SK-N-MC (cell line): Measurements from ENCODE around the gene ARL6IP6.
"Not testable (repeated sequence)": the region's sequence is repeated elsewhere in the genome, so short reads cannot be mapped to it uniquely, and the experiment has no call there.

ENCODE experiments used
- DNase-seq: peaks from one replicate; pipeline ENCODE4 v3.0.0-alpha.2; 2011; ENCODE audit warnings: low read depth, low spot score
- H3K27ac ChIP-seq: fragments of 200-600 bp; sonication (generic); 2 replicates; pipeline ENCODE4 v1.5.1; 2016; ENCODE audit warnings: mixed run types
- H3K36me3 ChIP-seq: fragments of 200-600 bp; sonication (generic); 2 replicates; pipeline ENCODE4 v1.6.1; 2017; ENCODE audit warnings: antibody characterized with exemption, low read length, mixed read lengths; ENCODE audit not compliant: insufficient read depth
- H3K4me3 ChIP-seq: fragments of 200-600 bp; sonication (generic); 2 replicates; pipeline ENCODE4 v1.5.1; 2016
- H3K9ac ChIP-seq: fragments of 200-600 bp; sonication (generic); 2 replicates; pipeline ENCODE4 v1.8.0; 2017; ENCODE audit warnings: mixed run types, mixed read lengths; ENCODE audit not compliant: insufficient read length
- H3K9me3 ChIP-seq: fragments of 200-600 bp; sonication (generic); 2 replicates; pipeline ENCODE4 v1.6.1; 2017; ENCODE audit warnings: low read depth, mild to moderate bottlenecking, antibody characterized with exemption, low read length, moderate library complexity, mixed read lengths
- EZH2 ChIP-seq: fragments of 200-600 bp; sonication (generic); IDR thresholded peaks from one replicate; pipeline ENCODE4 v1.6.1; 2017; ENCODE audit warnings: antibody characterized with exemption
- FOXP2 ChIP-seq: optimal IDR thresholded peaks from 2 replicates; pipeline ENCODE3; 2011; ENCODE audit warnings: mild to moderate bottlenecking, moderate library complexity; ENCODE audit not compliant: insufficient read depth; ENCODE audit errors: extremely low read length, control extremely low read depth
- POLR2AphosphoS5 ChIP-seq: IDR thresholded peaks from 2 replicates; pipeline ENCODE4 v1.6.1; 2012; ENCODE audit warnings: mild to moderate bottlenecking, low read depth, low read length, borderline replicate concordance

ARL6IP6 gene

GRCh38 chr2:152738438-152738837 lies 20.0 kb downstream of the ARL6IP6 start:
- no peak for DNase-seq
- no peak overlapping the region for H3K27ac ChIP-seq
- TF ChIP-seq POLR2AphosphoS5 (no peak), FOXP2 (no peak), EZH2 (no peak)
- H3K9ac ChIP-seq: no peak overlapping the region
- H3K36me3 ChIP-seq: peaks cover 60% of the 10 kb centered on the region
- H3K4me3 ChIP-seq: no peak overlapping the region
- no peaks in the 10 kb centered on the region for H3K9me3 ChIP-seq

- H3K9me3 ChIP-seq, H3K9ac ChIP-seq, H3K4me3 ChIP-seq, H3K27ac ChIP-seq, DNase-seq: not testable (repeated sequence)
- peaks cover 71% of the 10 kb centered on the region for H3K36me3 ChIP-seq
These were observed 21.3 kb downstream of the ARL6IP6 start for GRCh38 chr2:152739705-152740104.

- H3K36me3 ChIP-seq: peaks cover 72% of the 10 kb centered on the region
- H3K9ac ChIP-seq: no peak overlapping the region
- TF ChIP-seq EZH2 (no peak), POLR2AphosphoS5 (no peak), FOXP2 (no peak)
- DNase-seq: peak; percentile 51
- H3K4me3 ChIP-seq: no peak overlapping the region
- no peak overlapping the region for H3K27ac ChIP-seq
- H3K9me3 ChIP-seq: no peaks in the 10 kb centered on the region
These were observed 22.4 kb downstream of the ARL6IP6 start for GRCh38 chr2:152740743-152741328.

- Histone ChIP-seq H3K4me3 (no peak overlapping the region), H3K9me3 (no peaks in the 10 kb centered on the region), H3K9ac (no peak overlapping the region), H3K27ac (no peak overlapping the region), H3K36me3 (peaks cover 61% of the 10 kb centered on the region)
- no peak for DNase-seq
- no peak for TF ChIP-seq EZH2
- TF ChIP-seq FOXP2: no peak
- no peak for TF ChIP-seq POLR2AphosphoS5
These were observed 24.6 kb downstream of the ARL6IP6 start for GRCh38 chr2:152743002-152743401.

- not testable (repeated sequence) for H3K9ac ChIP-seq, DNase-seq, H3K4me3 ChIP-seq, H3K9me3 ChIP-seq, H3K27ac ChIP-seq
- peaks cover 62% of the 10 kb centered on the region for H3K36me3 ChIP-seq
These were observed 29.3 kb downstream of the ARL6IP6 start for GRCh38 chr2:152747751-152748150.

GRCh38 chr2:152755029-152755428 lies 36.6 kb downstream of the ARL6IP6 start:
- TF ChIP-seq POLR2AphosphoS5 (no peak), FOXP2 (no peak), EZH2 (no peak)

GRCh38 chr2:152759290-152760072 lies 41.1 kb downstream of the ARL6IP6 start:
- no peak for TF ChIP-seq EZH2
- TF ChIP-seq POLR2AphosphoS5: no peak
- Histone ChIP-seq H3K4me3 (no peak overlapping the region), H3K27ac (no peak overlapping the region), H3K36me3 (peaks cover 66% of the 10 kb centered on the region), H3K9me3 (no peaks in the 10 kb centered on the region), H3K9ac (no peak overlapping the region)
- no peak for DNase-seq

More at GRCh38 chr2:152755029-152755428, 36.6 kb downstream of the ARL6IP6 start:
- no peak overlapping the region for H3K4me3 ChIP-seq
- no peaks in the 10 kb centered on the region for H3K9me3 ChIP-seq
- no peak overlapping the region for H3K9ac ChIP-seq
- no peak overlapping the region for H3K27ac ChIP-seq
- peaks cover 73% of the 10 kb centered on the region for H3K36me3 ChIP-seq
- no peak for DNase-seq

GRCh38 chr2:152761214-152761613 lies 42.8 kb downstream of the ARL6IP6 start:
- no peak overlapping the region for H3K27ac ChIP-seq

GRCh38 chr2:152762202-152762601 lies 43.8 kb downstream of the ARL6IP6 start:
- Histone ChIP-seq H3K36me3 (peaks cover 44% of the 10 kb centered on the region), H3K9me3 (no peaks in the 10 kb centered on the region), H3K9ac (no peak overlapping the region), H3K4me3 (no peak overlapping the region), H3K27ac (no peak overlapping the region)
- no peak for DNase-seq
- no peak for TF ChIP-seq FOXP2
- TF ChIP-seq POLR2AphosphoS5: no peak
- TF ChIP-seq EZH2: no peak

More at GRCh38 chr2:152761214-152761613, 42.8 kb downstream of the ARL6IP6 start:
- peaks cover 53% of the 10 kb centered on the region for H3K36me3 ChIP-seq
- H3K4me3 ChIP-seq: no peak overlapping the region
- H3K9me3 ChIP-seq: no peaks in the 10 kb centered on the region
- no peak for DNase-seq
- no peak overlapping the region for H3K9ac ChIP-seq
- TF ChIP-seq FOXP2: no peak
- no peak for TF ChIP-seq POLR2AphosphoS5
- TF ChIP-seq EZH2: no peak

GRCh38 chr2:152763208-152763607 lies 44.8 kb downstream of the ARL6IP6 start:
- not testable (repeated sequence) for H3K9me3 ChIP-seq, H3K4me3 ChIP-seq, H3K9ac ChIP-seq, DNase-seq, H3K27ac ChIP-seq
- H3K36me3 ChIP-seq: peaks cover 38% of the 10 kb centered on the region
